ENCODE measurements around the gene HNRNPDL. TPM values are rescaled to one million over a fixed set of nuclear protein-coding genes. Genes with fewer than 3 reads are reported as not detected.

Gene HNRNPDL
- polyA plus RNA-seq, 3 donors, result 89.8 to 294 (median 112) TPM

- DNase-seq, result peak; percentile 94 to 98 (median 98)
- Histone ChIP-seq H3K27ac (ENCODE audit: low read depth in 1 of 2, low read length in 2 of 2) (peak within 1 kb of the TSS; percentile 96 to 100), H2AFZ (ENCODE audit: insufficient read depth, low read depth, low read length, poor library complexity, severe bottlenecking) (peak within 1 kb of the TSS; percentile 64), H3K27me3 (ENCODE audit: control insufficient read depth in 2 of 2, insufficient read depth in 2 of 2, low read length in 2 of 2) (no peaks in the 10 kb centered on the region), H3K9me3 (replicated peaks in 1 of 2; ENCODE audit: control insufficient read depth in 1 of 2, insufficient read depth in 1 of 2, low read length in 2 of 2) (no peaks in the 10 kb centered on the region), H3K4me3 (replicated peaks in 1 of 3; ENCODE audit: low read depth in 2 of 3, low read length in 3 of 3) (peak within 1 kb of the TSS; percentile 70 to 100 (median 98)), H3K36me3 (replicated peaks in 1 of 2; ENCODE audit: control insufficient read depth in 1 of 2, insufficient read depth in 2 of 2, low read length in 2 of 2) (peaks cover 8 to 10% of the 10 kb centered on the region in 2 donors), H3K4me2 (replicated peaks; ENCODE audit: extremely low read depth, low read length, poor library complexity, severe bottlenecking) (peak within 1 kb of the TSS; percentile 89), H3K79me2 (ENCODE audit: insufficient read depth, low read length) (peaks cover 83% of the 10 kb centered on the region), H4K20me1 (ENCODE audit: insufficient read depth, low read length) (peaks cover 45% of the 10 kb centered on the region), H3K4me1 (ENCODE audit: control insufficient read depth in 1 of 2, insufficient read depth in 2 of 2, low read length in 2 of 2) (peaks cover 37 to 54% of the 10 kb centered on the region in 2 donors), H3K9ac (ENCODE audit: insufficient read depth, low read length, poor library complexity, severe bottlenecking) (peak within 1 kb of the TSS; percentile 99)
- H3K4me1 Mint-ChIP-seq, result peaks cover 50% of the 10 kb centered on the region
- TF ChIP-seq, protein P1, sequence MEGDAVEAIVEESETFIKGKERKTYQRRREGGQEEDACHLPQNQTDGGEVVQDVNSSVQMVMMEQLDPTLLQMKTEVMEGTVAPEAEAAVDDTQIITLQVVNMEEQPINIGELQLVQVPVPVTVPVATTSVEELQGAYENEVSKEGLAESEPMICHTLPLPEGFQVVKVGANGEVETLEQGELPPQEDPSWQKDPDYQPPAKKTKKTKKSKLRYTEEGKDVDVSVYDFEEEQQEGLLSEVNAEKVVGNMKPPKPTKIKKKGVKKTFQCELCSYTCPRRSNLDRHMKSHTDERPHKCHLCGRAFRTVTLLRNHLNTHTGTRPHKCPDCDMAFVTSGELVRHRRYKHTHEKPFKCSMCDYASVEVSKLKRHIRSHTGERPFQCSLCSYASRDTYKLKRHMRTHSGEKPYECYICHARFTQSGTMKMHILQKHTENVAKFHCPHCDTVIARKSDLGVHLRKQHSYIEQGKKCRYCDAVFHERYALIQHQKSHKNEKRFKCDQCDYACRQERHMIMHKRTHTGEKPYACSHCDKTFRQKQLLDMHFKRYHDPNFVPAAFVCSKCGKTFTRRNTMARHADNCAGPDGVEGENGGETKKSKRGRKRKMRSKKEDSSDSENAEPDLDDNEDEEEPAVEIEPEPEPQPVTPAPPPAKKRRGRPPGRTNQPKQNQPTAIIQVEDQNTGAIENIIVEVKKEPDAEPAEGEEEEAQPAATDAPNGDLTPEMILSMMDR (IDR thresholded peaks at IDR 0.05), result no peak
- intact Hi-C loops (cut with micrococcal nuclease), result loop anchor here (2.0 to 10.0 kb wide), 3 partner anchors 55 to 969 kb away; partner anchors contain the start of gene SEC31A (in 1 of the 2)
- 0% methylated on average over 67 of the region's 83 CpGs for WGBS (ENCODE audit: insufficient coverage)
- no peaks in the 10 kb centered on the region for H3K9me3 Mint-ChIP-seq
- peak within 1 kb of the TSS; percentile 97 to 100 (median 99) for H3K27ac Mint-ChIP-seq
- peak within 1 kb of the TSS; percentile 97 to 98 for H3K4me3 Mint-ChIP-seq
- no peaks in the 10 kb centered on the region for H3K27me3 Mint-ChIP-seq (ENCODE audit: low read depth in 3 of 3)
- peaks cover 14 to 24% of the 10 kb centered on the region in 2 donors for H3K36me3 Mint-ChIP-seq
Measured at GRCh38 chr4:82373816-82374625, 56.2 kb downstream of the HNRNPDL start, which contains the start of gene HNRNPD. TSS of gene HNRNPD (minus strand) at chr4:82373991. CDS start at chr4:82373678, 313 bp downstream.

- intact Hi-C loops (cut with micrococcal nuclease), result loop anchor here (10.0 kb wide), 2 partner anchors 521 to 969 kb away; partner anchors contain the start of gene SEC31A (in 1 of the 2)
Measured at GRCh38 chr4:82373486-82373815, 56.8 kb downstream of the HNRNPDL start.

More at GRCh38 chr4:82373486-82373815, 56.8 kb downstream of the HNRNPDL start:
- Histone ChIP-seq H3K4me2 (replicated peaks; ENCODE audit: extremely low read depth, low read length, poor library complexity, severe bottlenecking) (peak overlapping the region; percentile 89), H2AFZ (ENCODE audit: insufficient read depth, low read depth, low read length, poor library complexity, severe bottlenecking) (peak overlapping the region; percentile 64), H3K36me3 (replicated peaks in 1 of 2; ENCODE audit: control insufficient read depth in 1 of 2, insufficient read depth in 2 of 2, low read length in 2 of 2) (peaks cover 14 to 15% of the 10 kb centered on the region in 2 donors), H3K4me3 (replicated peaks in 1 of 3; ENCODE audit: low read depth in 2 of 3, low read length in 3 of 3) (peak overlapping the region; percentile 70 to 100 (median 98)), H3K9ac (ENCODE audit: insufficient read depth, low read length, poor library complexity, severe bottlenecking) (peak overlapping the region; percentile 99), H3K4me1 (ENCODE audit: control insufficient read depth in 1 of 2, insufficient read depth in 2 of 2, low read length in 2 of 2) (peaks cover 41 to 60% of the 10 kb centered on the region in 2 donors), H3K79me2 (ENCODE audit: insufficient read depth, low read length) (peaks cover 89% of the 10 kb centered on the region), H3K27ac (ENCODE audit: low read depth in 1 of 2, low read length in 2 of 2) (peak overlapping the region; percentile 96 to 100), H3K9me3 (replicated peaks in 1 of 2; ENCODE audit: control insufficient read depth in 1 of 2, insufficient read depth in 1 of 2, low read length in 2 of 2) (no peaks in the 10 kb centered on the region), H4K20me1 (ENCODE audit: insufficient read depth, low read length) (peaks cover 50% of the 10 kb centered on the region), H3K27me3 (ENCODE audit: control insufficient read depth in 2 of 2, insufficient read depth in 2 of 2, low read length in 2 of 2) (no peaks in the 10 kb centered on the region)
- TF ChIP-seq, protein P1 (IDR thresholded peaks at IDR 0.05), result no peak
- Mint-ChIP-seq H3K9me3 (no peaks in the 10 kb centered on the region), H3K27ac (peak overlapping the region; percentile 97 to 100 (median 99)), H3K4me1 (peaks cover 55% of the 10 kb centered on the region), H3K27me3 (ENCODE audit: low read depth in 3 of 3) (no peaks in the 10 kb centered on the region), H3K36me3 (peaks cover 19 to 30% of the 10 kb centered on the region in 2 donors), H3K4me3 (peak overlapping the region; percentile 97 to 98)
- WGBS (ENCODE audit: insufficient coverage), result under 1% methylated on average over 49 of the region's 50 CpGs
- DNase-seq, result no peak

Small RNAs within 50 kb of the gene (small RNA-seq; reads per million reads assigned to genes)
- gene RF00150 (ENCODE audit: insufficient read length, low read depth), result not detected

Other genes starting within 250 kb of the HNRNPDL start
- gene HNRNPD, start 56.5 kb downstream of the HNRNPDL start, polyA plus RNA-seq, result 100 to 1,000 TPM in 2 of 3 donors, 10 to 100 TPM in 1; 97.6 to 174 (median 149) TPM
- gene ENOPH1, start 128 bp upstream of the HNRNPDL start, polyA plus RNA-seq, result 10 to 100 TPM in 2 of 3 donors, 1 to 10 TPM in 1; 6.1 to 23.4 (median 22.0) TPM
- gene TMEM150C, start 131.5 kb upstream of the HNRNPDL start, polyA plus RNA-seq, result not detected